ENCODE data around the gene MAN1C1.

- TF ChIP-seq CTCF (IDR thresholded peaks at IDR 0.05) (no peak), POLR2A (IDR thresholded peaks at IDR 0.05) (no peak)
These were observed 119.5 kb downstream of the MAN1C1 start for GRCh38 chr1:25735956-25736529.

Data from uterus (tissue), 2 donors.